Activated CD8-positive, alpha-beta memory T cell treated with anti-CD3 and anti-CD28 coated beads, Interleukin-2, amount 50 U/mL, for 48 hours (primary cell): ENCODE data around the gene TBC1D5.

ENCODE experiments used
- DNase-seq: peaks from one replicate; pipeline ENCODE4 v3.0.0-alpha.2; 2020

Gene TBC1D5

GRCh38 chr3:17336291-17336690 is 406.1 kb downstream of the TBC1D5 start:
- no peak for DNase-seq

GRCh38 chr3:17333893-17334292 is 408.5 kb downstream of the TBC1D5 start:
- DNase-seq: no peak

DNA sequence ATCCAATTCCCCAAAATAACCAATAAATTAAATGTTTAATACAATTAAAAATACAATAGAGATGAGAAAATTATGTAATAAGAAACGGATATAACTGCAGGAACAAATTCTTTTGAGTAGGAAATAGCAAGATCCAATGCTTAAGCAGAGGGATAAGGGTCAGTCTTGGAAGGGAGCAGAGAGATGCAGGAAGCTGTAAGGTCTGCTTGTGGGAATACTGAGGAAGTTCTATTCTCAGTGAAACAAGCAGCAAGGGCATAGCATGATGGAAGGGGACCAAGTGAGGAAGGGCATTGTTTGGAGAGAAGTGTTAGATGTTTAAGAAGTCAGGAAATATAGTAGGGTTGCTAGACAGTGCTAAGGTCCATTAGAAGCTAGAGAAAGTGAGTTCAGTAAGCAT is 409.0 kb downstream of the TBC1D5 start:
- no peak for DNase-seq

DNA sequence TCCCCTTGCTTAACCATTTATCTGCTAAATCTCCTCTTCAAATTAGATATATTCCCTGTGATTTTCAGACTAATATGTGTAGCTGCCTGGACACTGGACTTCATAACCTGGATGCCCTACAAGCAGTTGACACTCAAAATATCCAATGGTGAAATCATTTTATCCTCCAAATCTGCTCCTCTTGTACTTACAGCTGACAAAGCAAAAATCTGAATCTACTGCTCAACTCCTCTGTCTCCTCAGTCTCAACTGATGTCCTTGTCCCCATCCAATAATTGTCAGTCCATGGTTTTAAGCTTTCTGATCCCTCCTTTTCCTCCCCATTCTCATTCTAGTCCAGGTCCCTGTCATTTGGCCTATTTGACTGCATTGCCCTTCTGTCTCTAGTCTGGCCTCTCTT is 411.8 kb downstream of the TBC1D5 start:
- no peak for DNase-seq

- DNase-seq: no peak
Observed at GRCh38 chr3:17329927-17330326, 412.5 kb downstream of the TBC1D5 start.

- DNase-seq: no peak
Observed at GRCh38 chr3:17322106-17322793, 420.2 kb downstream of the TBC1D5 start.

GRCh38 chr3:17320266-17320665 is 422.2 kb downstream of the TBC1D5 start:
- no peak for DNase-seq

DNA sequence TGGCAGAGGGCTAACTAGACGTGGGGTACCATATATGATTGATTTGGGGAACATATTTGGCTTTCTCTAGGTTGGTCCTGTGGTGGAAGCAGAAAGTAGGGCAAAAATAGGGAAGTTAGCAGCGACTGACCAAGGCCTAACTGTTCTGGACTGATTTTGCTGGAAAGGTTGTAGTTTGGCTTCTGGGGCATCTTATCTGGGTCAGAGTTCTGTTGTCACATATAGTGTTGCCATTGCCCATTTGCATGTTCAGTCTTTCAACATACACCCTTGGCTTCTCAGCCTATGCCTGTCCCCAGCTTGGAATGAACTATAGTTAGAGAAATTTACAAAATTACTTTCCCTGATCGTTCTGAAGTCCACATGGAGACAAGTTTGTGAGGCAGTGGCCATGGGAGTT is 426.5 kb downstream of the TBC1D5 start:
- DNase-seq: no peak

DNA sequence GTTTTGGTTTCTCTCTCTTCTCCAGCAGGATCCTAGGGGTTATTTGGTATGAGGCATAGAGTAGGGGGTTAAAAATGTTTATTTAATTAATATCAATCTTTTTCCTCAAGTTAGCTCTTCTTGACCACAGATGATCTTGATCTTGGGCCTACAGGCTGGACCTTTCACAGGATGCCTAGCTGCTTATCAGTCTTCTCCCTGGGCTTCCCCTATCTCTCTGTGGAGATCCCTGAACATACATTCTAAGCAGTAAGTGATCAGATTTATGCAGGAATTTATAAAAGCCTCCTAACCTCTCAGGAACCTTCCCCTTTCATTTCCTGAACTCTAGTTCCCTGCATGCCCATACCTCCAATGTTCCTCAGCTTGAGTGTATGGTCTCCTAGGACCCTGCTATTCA is 428.3 kb downstream of the TBC1D5 start:
- DNase-seq: no peak

GRCh38 chr3:17313746-17314145 is 428.7 kb downstream of the TBC1D5 start:
- no peak for DNase-seq

- DNase-seq: no peak
Observed at GRCh38 chr3:17310983-17311382, 431.4 kb downstream of the TBC1D5 start.

DNA sequence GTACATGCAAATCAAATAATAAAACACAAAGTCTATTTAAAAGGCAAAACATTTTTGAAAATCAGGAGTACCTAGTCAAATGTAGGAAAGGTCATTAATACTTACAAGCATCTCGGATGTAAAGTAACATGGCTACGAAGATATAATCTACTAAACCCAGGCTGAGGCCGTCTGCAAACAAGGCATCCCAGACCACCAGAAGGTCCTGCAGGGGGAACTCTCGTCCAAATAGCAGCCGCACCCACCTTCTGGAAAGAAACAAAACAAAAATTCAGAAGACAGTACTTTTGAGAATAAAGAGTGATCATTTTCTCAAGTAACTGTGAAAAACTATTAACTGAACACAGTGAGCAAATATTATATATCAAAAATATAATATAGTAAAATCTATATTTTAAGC is 434.5 kb downstream of the TBC1D5 start:
- DNase-seq: no peak

GRCh38 chr3:17307482-17307881 is 434.9 kb downstream of the TBC1D5 start:
- no peak for DNase-seq

GRCh38 chr3:17304969-17305368 is 437.5 kb downstream of the TBC1D5 start:
- no peak for DNase-seq

DNA sequence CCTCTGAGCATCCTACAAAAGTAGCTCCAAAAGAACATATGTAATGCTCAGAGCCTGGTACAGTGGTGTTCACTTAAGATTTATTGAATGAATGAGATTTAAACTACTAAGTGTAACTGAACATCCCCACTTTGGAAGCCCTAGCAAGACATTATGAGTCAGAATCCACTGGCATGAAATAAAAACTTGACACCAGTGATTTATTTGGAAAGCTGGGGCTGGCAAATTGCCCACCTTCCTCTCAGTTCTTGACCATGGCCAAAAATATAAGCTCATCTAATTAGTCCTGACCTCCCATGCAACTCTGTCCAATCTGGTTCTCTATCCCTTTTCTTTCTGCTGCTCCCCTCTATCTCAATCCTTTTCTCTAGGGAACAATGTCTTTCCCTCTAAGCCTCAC is 439.7 kb downstream of the TBC1D5 start:
- DNase-seq: no peak

- no peak for DNase-seq
Observed at GRCh38 chr3:17302170-17302569, 440.3 kb downstream of the TBC1D5 start.

DNA sequence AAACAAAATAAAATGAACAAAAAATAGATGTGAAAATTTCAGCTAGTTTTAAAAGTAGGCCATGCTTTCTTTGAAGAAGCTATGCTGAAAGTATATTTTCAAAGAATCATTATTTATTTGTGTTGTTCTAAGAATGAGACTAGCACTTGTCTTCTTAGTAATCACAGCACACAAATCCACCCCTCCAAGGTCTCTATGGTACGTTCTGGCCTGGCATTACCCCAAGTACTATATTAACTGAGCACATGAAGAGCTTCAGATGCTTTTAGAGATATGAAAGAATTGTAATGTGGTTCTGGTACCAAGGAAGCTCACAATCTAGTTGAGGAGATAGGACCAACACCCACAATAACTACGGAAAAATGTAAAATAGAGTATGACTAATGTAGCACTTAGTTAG is 441.2 kb downstream of the TBC1D5 start:
- DNase-seq: no peak

DNA sequence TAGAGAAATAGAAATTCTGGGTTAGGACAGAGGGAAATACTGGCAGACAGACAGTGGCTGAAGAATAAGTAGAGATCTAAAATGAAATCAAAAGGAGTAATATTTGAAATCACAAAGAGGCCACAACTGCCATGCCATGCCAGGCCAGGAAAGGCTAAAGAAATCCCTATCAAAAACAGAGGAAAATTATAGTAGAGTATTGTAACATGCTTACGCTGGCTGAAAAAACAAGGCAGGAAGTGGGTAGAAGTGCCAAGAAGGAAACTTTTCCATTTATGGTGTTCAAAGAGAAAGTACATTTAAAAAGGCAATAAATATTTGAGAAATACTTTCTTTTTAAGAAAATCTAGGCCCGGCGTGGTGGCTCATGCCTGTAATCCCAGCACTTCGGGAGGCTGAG is 442.0 kb downstream of the TBC1D5 start:
- DNase-seq: no peak

DNA sequence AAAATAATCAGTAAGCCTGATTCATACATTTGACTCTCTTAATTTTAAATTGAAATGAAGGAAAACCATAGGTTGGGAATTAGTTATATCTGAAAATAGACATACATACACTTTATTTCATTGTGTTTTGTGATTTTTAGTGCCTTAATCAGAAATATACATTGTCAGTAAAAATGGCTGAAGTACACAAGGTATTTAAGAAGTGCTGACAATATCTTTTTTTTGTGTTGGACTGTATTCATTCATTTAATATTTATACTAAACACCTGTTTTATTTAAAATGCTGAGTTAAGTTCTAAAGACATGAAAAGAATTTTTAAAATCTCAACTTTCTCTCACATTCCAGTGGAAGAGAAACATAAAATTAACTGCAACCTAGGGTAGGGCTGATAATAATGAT is 444.4 kb downstream of the TBC1D5 start:
- no peak for DNase-seq

- DNase-seq: no peak
Observed at GRCh38 chr3:17292556-17292955, 449.9 kb downstream of the TBC1D5 start.

- DNase-seq: no peak
Observed at GRCh38 chr3:17290894-17291293, 451.5 kb downstream of the TBC1D5 start.

DNA sequence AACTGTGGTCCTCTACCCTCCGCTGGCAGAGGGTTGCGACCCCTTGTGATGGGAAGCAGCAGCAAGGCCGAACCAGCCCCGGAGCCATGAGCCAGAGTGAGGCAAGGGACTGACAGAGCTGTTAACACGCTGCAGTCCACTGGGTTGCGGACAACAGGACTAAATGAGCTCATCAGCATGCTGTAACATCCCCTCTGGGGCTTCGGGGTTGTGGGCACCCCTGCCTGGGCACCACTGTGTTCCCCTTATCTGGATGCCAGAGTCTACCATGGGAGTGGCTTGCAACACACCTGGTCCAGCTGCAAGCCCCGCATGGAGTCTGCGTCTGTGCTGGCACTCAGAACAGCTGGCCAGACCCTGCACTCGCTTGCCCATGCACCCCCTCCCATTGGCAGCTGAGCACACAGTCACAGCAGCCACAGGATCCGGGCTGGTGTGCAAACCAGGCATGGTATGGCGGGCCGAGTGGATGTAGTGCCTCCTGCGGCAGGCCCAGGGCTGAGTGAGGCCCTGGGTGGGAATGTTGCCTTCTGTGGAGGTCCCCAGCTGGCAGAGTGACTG is 453.5 kb downstream of the TBC1D5 start:
- no peak for DNase-seq

DNA sequence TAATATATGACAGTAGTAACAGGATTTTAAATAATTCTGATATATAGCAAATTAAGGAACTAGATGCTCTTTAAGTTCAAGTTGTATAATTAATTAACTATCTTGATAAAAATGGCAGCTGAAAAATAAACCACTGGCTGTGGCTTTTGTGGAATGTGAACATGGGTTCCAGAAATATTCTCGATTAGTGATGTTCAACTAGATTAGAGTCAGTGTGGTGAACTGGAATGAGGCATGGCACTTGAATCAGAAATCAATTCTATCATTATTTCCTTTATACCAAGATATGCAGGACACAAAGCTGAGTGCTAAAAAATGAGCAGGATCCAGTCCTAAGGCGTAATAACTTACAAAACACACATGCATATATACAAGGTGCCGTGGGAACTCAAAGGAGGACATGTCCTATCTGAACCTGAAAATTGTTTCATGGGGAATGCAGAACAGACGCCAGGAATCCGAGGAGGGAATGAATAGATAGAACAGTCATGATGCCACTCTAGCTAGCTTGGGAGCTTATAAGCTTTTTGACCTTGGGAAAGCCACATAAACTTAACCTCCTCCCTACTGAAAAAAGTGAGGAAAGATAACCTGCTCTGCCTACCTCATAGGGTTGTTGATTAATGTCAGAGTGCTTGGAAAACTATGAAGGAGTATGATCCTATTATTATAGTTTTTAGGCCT is 455.3 kb downstream of the TBC1D5 start:
- no peak for DNase-seq

DNA sequence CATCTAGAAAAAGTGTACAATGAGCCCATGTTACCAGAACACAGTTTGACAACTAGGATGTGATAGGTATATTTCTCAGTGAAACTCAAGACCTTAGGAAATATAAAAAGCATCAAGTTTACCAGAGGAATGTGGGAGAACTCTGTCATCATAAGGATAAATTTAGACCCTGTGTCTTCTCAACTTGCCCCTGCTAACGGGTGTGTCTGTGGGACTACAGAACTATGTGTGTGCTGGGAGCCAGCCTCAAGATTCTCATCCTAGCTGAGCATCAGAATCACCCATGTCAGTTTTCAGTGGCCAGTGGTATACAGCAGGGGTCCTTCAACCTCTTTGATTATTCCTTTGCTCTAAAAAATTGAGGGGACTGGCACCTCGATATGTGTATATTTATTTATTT is 464.4 kb downstream of the TBC1D5 start:
- no peak for DNase-seq

DNA sequence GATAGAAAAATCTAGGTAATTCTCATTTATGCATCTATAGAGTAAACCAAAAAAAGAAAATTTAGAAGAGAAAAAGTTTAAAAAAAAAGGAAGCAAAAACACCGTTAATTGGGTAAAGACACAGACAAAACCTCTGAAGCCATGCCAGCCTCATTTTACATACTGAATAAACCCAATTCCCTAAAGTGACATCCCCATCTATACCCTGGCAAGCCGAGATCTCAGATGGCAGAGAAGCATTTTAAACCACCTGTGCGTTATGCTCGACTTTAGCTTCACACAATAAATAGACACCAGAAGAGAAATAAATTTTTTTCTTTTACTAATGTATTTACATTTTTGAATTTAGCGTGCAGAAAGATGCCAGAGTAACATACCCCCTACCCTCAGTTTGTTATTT is 475.6 kb downstream of the TBC1D5 start:
- no peak for DNase-seq
